OCI-LY1 (cell line): ENCODE measurements around the gene CSHL1.
"Not testable (repeated sequence)": the region's sequence is repeated elsewhere in the genome, so short reads cannot be mapped to it uniquely, and the experiment has no call there.

Experiments used
- H2AFZ ChIP-seq: fragments of 200-600 bp; sonication (generic), shearing (Covaris generic); 2 replicates; pipeline ENCODE4 v1.6.0; 2014; ENCODE audit warnings: antibody characterized with exemption, mild to moderate bottlenecking, low read length
- H3F3A ChIP-seq: fragments of 200-600 bp; sonication (generic), shearing (Covaris generic); 2 replicates; pipeline ENCODE4 v1.6.0; 2014; ENCODE audit warnings: mild to moderate bottlenecking, antibody characterized with exemption, low read length, moderate library complexity; ENCODE audit not compliant: insufficient read depth
- H3K27ac ChIP-seq: fragments of 200-600 bp; sonication (generic); 2 replicates; pipeline ENCODE4 v1.5.1; 2014; ENCODE audit warnings: low read length, mixed run types, mild to moderate bottlenecking, low read depth; ENCODE audit not compliant: poor library complexity, severe bottlenecking
- H3K27me3 ChIP-seq: fragments of 200-600 bp; sonication (generic); 2 replicates; pipeline ENCODE4 v1.6.0; 2014; ENCODE audit warnings: antibody characterized with exemption, mild to moderate bottlenecking, low read length, moderate library complexity; ENCODE audit not compliant: insufficient read depth
- H3K36me3 ChIP-seq: fragments of 200-600 bp; sonication (generic); 2 replicates; pipeline ENCODE4 v1.6.1; 2014; ENCODE audit warnings: mild to moderate bottlenecking, antibody characterized with exemption, low read length, moderate library complexity, mixed read lengths; ENCODE audit not compliant: insufficient read depth
- H3K4me1 ChIP-seq: fragments of 200-600 bp; sonication (generic); 2 replicates; pipeline ENCODE4 v1.5.1; 2014; ENCODE audit warnings: mild to moderate bottlenecking, low read length, moderate library complexity; ENCODE audit not compliant: insufficient read depth, severe bottlenecking
- H3K4me2 ChIP-seq: fragments of 200-600 bp; sonication (generic), shearing (Covaris generic); 2 replicates; pipeline ENCODE4 v1.6.1; 2014; ENCODE audit warnings: low read length
- H3K4me3 ChIP-seq: fragments of 200-600 bp; sonication (generic); 2 replicates; pipeline ENCODE4 v1.5.1; 2014; ENCODE audit warnings: low read length, low read depth, mild to moderate bottlenecking, mixed read lengths; ENCODE audit not compliant: poor library complexity, severe bottlenecking
- H3K79me2 ChIP-seq: fragments of 200-600 bp; shearing (Covaris generic); 2 replicates; pipeline ENCODE4 v1.6.1; 2016; ENCODE audit warnings: mixed run types, low read length, mixed read lengths; ENCODE audit not compliant: insufficient read depth
- H3K9ac ChIP-seq: fragments of 200-600 bp; sonication (generic), shearing (Covaris generic); 2 replicates; pipeline ENCODE4 v1.6.1; 2014; ENCODE audit warnings: mild to moderate bottlenecking, low read length, mixed read lengths
- H3K9me2 ChIP-seq: fragments of 200-600 bp; sonication (generic), shearing (Covaris generic); 2 replicates; pipeline ENCODE4 v1.6.1; 2014; ENCODE audit warnings: low read depth, mild to moderate bottlenecking, low read length, mixed read lengths
- H3K9me3 ChIP-seq: fragments of 200-600 bp; shearing (Covaris generic); 2 replicates; pipeline ENCODE4 v1.6.1; 2014; ENCODE audit warnings: low read length, mixed read lengths
- H4K20me1 ChIP-seq: fragments of 200-600 bp; sonication (generic), shearing (Covaris generic); 2 replicates; pipeline ENCODE4 v1.6.0; 2016; ENCODE audit warnings: mild to moderate bottlenecking, low read length; ENCODE audit not compliant: insufficient read depth
- CTCF ChIP-seq: fragments of 200-600 bp; sonication (generic), shearing (Covaris generic); IDR thresholded peaks from 2 replicates; pipeline ENCODE4 v1.5.1; 2017; ENCODE audit warnings: mild to moderate bottlenecking, antibody characterized with exemption, low read length, moderate library complexity, mixed read lengths

Gene CSHL1

GRCh38 chr17:63873577-63873976 lies 37.5 kb downstream of the CSHL1 start, which contains the start of gene CSH2:
CSH2 (minus strand) TSS chr17:63873677; CDS start chr17:63873614, 63 bp downstream.
- H3K9me3 ChIP-seq, H3K36me3 ChIP-seq, H3K4me3 ChIP-seq, H2AFZ ChIP-seq, H3K27ac ChIP-seq, H3K79me2 ChIP-seq, H3K27me3 ChIP-seq, H3K4me1 ChIP-seq, H4K20me1 ChIP-seq, H3K9ac ChIP-seq, H3K4me2 ChIP-seq, H3K9me2 ChIP-seq, H3F3A ChIP-seq: not testable (repeated sequence)

- H4K20me1 ChIP-seq, H3K4me3 ChIP-seq, H3K79me2 ChIP-seq, H3F3A ChIP-seq, H3K9me2 ChIP-seq, H2AFZ ChIP-seq, H3K9me3 ChIP-seq, H3K27ac ChIP-seq, H3K36me3 ChIP-seq, H3K4me2 ChIP-seq, H3K9ac ChIP-seq, H3K27me3 ChIP-seq, H3K4me1 ChIP-seq: not testable (repeated sequence)
Observed at GRCh38 chr17:63871646-63872365, 39.3 kb downstream of the CSHL1 start.

GRCh38 chr17:63870292-63870665 lies 40.8 kb downstream of the CSHL1 start:
- not testable (repeated sequence) for H4K20me1 ChIP-seq, H3F3A ChIP-seq, H2AFZ ChIP-seq, H3K4me2 ChIP-seq, H3K4me3 ChIP-seq, H3K79me2 ChIP-seq, H3K4me1 ChIP-seq, H3K36me3 ChIP-seq, H3K9me2 ChIP-seq, H3K27me3 ChIP-seq, H3K9me3 ChIP-seq, H3K9ac ChIP-seq, H3K27ac ChIP-seq

- H3K4me1 ChIP-seq, H3K27ac ChIP-seq, H3K9me3 ChIP-seq, H3K9ac ChIP-seq, H3K27me3 ChIP-seq, H2AFZ ChIP-seq, H3F3A ChIP-seq, H3K4me2 ChIP-seq, H3K79me2 ChIP-seq, H3K9me2 ChIP-seq, H3K4me3 ChIP-seq, H3K36me3 ChIP-seq, H4K20me1 ChIP-seq: not testable (repeated sequence)
- peak; percentile 46 for TF ChIP-seq CTCF
Observed at GRCh38 chr17:63869491-63870291, 41.4 kb downstream of the CSHL1 start.

- not testable (repeated sequence) for H3K9me2 ChIP-seq, H2AFZ ChIP-seq, H3K79me2 ChIP-seq, H3K4me2 ChIP-seq, H3K36me3 ChIP-seq, H3F3A ChIP-seq, H3K4me3 ChIP-seq, H3K4me1 ChIP-seq, H3K27ac ChIP-seq, H4K20me1 ChIP-seq, H3K27me3 ChIP-seq, H3K9ac ChIP-seq, H3K9me3 ChIP-seq
Observed at GRCh38 chr17:63866625-63867024, 44.4 kb downstream of the CSHL1 start.
